RKO (cell line): ENCODE data around the gene PARP6.

ENCODE experiments used
- DNase-seq: peaks from one replicate; pipeline ENCODE4 v3.0.0-alpha.2; 2016; ENCODE audit warnings: low spot score

Gene PARP6

DNA sequence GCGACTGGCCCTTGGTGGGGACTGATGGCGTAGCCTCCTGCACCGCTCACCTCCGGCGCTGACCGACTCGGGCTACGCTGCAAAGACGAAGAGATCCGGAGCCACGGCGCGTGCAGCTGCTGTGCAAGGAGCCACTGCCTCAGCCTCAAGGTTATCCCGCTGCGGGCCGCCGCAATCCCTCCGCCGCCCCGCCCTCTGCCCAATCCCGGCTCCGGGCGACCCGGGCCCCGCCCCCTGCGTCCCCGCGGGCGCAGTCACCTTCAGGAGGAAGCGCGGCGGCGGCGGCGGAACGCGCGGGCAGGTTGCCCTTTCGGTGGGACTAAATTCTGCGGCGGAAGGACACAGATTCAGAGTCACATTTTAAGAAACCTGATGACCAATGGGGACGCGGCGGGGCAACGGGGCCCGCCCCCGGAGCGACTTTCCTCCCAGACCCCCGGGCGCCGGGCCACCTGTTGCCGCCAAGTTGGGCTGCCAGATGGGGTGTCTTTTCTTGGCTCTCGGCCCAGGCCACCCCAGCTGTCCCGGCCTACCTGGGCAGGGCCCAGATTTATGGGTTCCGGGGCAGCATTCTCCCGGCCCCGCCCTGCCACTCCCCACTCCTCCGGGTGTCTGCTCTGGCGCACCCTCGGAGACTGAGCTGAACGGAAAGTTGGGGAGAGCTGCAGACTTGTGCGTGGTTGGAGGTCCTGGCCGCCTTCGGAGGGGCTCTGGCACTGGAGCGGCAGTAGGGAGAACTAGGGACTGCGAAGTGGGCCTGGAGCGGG, 41.1 kb downstream of the PARP6 start, which contains the start of gene PKM:
TSS of gene PKM (minus strand) at position 125 of the 767 bp plus-strand sequence. CDS start 12,093 bp downstream, outside the sequence.
- peak; percentile 97 for DNase-seq

GRCh38 chr15:72230197-72231065, 41.9 kb downstream of the PARP6 start:
- DNase-seq: peak; percentile 86

- DNase-seq: no peak
Measured at GRCh38 chr15:72229947-72230196, 42.5 kb downstream of the PARP6 start.

GRCh38 chr15:72229076-72229946, 43.0 kb downstream of the PARP6 start:
- DNase-seq: no peak

GRCh38 chr15:72227720-72228119, 44.6 kb downstream of the PARP6 start:
- DNase-seq: peak; percentile 50

GRCh38 chr15:72227192-72227586, 45.2 kb downstream of the PARP6 start:
- DNase-seq: peak; percentile 97

- no peak for DNase-seq
Measured at GRCh38 chr15:72223278-72223677, 49.1 kb downstream of the PARP6 start.

DNA sequence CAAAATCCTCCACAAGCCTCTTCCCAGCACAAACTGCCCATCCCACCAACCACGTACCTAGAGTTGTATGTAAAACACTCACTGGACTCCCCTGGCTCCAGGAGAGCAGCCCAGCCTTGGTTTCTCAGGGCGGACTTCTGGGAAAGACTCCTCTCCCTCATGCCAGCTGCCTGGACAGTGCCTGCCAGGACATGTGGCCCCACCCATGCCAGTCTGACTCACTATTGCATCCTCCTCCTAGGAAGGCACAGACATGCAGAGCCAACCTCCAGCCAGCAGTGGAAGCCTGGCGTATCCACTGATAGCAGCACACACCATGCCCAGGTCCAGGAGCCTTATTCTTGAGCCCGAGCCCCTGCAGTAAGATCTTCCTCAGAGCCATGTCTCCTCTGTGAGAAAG, 50.0 kb downstream of the PARP6 start:
- DNase-seq: peak; percentile 60

DNA sequence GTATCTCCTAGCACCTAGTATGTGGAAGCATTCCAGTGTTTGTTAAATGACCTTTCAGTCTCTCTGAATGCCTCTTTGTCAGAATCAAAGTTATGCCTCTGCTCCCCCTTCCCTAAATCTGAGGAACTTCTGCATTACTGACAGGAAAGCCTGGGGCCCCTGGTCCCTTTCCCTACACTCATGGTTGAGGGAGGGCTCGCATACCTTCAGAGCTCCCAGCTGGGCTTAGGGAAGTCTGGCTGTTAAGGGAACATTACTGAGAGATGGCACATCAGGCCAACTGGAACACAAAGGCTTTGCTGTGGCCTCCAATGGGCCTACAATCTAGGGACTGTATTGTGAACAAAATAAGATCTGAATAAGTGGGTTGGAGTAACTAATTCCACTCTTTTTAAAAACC, 51.7 kb downstream of the PARP6 start:
- no peak for DNase-seq

GRCh38 chr15:72217216-72217615, 55.1 kb downstream of the PARP6 start:
- DNase-seq: no peak

GRCh38 chr15:72216079-72216478, 56.3 kb downstream of the PARP6 start:
- DNase-seq: no peak

DNA sequence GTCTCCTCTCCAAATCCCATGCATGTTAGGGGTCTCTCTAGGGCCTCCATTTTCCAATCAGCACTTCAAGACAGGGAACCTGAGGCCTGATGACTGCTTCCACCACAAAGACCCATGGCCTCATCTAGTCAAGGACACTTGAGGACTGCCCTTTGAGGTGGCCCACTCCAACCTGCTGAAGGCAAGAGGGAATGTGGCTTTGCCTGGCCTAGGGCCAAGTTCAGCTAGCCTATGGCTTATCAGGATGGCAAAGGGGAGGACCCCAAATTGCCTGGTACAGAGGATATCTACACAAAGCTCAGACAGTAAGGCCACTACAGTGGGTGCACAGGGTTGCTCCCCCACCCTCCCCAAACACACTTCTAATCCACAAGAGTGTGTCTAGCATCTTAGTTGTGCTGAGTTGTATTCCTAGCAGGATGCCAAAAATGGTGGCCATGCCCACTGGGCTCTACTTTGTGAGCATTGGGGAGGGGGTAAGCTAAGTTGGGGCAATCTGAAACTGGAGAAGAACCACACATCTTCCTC, 64.7 kb downstream of the PARP6 start:
- no peak for DNase-seq

DNA sequence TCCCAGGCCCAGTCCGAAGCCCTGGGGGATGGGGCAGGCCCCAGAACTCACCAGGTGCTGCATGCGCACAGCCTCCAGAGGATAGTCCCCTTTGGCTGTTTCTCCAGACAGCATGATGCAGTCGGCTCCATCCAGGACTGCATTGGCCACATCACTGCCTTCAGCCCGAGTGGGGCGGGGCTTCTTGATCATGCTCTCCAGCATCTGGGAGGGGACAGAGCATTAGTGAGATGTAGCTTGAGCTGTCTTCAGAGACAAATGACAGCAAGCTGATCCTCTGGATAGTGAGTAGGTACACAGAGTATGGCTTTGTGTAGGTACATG, 65.7 kb downstream of the PARP6 start:
- no peak for DNase-seq

DNA sequence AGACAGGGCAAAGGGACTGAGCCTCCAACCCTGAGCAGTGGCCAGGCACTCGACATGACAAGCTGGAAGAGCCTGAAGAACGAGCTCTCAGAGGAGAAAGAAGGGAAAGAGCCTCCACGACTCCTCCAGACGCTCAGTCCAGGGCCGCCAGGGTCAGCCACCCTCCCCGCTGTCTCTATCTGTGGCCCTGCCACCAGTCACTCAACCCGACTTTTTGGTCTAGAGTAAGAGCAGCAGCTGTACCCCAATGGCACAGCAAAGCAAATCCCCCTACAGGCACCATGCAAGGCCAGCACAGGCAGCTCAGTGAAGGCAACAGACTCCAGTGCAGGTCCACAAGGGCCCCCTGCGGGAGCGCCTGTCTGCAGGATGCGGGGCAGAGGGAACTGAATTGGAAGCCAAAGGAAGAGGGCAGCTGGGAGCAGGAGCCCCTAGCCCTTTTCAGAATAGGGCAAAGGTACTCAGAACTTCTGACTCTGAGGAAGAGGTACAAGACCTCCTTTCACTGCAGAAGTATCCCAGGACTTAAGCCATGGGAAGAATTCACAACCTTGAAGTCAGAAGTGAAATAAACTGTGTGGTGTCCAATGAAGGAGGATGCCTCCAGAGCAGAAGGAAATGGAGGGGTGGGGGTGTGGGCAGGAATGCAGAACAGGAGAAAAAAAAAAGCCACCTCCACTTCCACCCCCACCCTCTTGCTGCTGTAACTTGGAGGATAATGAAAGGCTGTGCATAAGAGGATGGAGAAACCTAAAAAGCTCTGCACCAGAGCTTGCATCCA, 66.3 kb downstream of the PARP6 start:
- DNase-seq: no peak

DNA sequence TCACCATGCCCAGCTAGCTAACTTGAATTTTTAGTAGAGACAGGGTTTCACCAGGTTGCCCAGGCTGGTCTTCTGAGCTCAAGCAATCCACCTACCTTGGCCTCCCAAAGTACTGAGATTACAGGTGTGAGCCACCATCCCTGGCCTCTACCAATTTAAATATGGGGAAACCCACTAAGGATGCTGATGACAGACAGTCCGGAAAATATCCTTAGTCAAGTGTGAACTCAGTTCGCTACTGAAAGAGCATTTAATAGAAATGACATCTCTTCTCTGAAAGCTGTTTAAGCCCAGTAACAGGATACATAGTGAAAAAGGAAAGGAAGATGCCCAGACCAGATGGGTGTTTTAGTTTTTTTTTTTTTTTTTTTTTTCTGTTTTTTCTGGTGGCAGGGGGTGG, 67.1 kb downstream of the PARP6 start:
- no peak for DNase-seq

GRCh38 chr15:72203507-72203837, 68.9 kb downstream of the PARP6 start:
- no peak for DNase-seq

DNA sequence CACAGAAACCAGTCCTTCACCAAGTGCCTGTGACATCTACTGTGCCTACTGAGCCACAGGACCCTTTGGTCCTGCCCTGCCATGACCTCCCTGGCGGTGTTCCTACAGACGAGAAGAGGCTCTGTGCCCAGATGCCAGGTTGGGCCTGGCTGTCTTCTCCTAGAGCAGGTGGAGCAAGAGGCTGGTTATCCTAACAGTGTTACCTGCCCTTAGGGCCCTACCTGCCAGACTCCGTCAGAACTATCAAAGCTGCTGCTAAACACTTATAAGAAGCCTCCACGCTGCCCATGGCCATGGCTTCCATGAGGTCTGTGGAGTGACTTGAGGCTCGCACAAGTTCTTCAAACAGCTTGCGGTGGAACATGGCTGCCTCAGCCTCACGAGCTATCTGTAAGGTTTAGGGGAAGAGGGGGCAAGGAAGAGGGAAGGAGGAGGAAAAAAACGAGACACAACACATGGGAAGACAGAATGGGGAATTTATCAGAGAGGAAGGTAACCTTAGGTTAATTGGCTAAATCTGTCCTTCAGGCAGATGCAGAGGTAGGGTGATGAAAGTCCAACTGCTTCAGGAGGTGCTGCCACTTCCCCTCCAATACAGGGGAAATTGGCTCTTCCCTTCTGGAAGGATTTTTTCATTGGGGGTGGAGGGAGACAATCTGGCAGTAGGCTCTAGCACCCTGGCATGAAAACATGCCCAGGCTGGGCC, 69.4 kb downstream of the PARP6 start:
- no peak for DNase-seq

DNA sequence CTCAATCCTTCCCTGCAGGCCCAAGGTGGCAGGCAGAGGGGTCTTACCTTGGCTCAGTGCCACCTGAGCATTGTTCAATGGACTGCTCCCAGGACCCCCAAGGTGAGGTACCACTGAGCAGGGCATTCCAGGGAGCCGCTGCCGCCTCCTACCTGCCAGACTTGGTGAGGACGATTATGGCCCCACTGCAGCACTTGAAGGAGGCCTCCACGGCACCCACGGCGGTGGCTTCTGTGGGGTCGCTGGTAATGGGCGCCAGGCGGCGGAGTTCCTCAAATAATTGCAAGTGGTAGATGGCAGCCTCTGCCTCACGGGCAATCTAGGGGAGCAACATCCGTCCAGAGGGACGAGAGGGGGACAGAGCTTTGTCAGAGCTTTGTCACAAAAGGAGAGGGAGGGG, 70.1 kb downstream of the PARP6 start:
- no peak for DNase-seq

GRCh38 chr15:72201391-72201921, 70.9 kb downstream of the PARP6 start:
- DNase-seq: no peak

DNA sequence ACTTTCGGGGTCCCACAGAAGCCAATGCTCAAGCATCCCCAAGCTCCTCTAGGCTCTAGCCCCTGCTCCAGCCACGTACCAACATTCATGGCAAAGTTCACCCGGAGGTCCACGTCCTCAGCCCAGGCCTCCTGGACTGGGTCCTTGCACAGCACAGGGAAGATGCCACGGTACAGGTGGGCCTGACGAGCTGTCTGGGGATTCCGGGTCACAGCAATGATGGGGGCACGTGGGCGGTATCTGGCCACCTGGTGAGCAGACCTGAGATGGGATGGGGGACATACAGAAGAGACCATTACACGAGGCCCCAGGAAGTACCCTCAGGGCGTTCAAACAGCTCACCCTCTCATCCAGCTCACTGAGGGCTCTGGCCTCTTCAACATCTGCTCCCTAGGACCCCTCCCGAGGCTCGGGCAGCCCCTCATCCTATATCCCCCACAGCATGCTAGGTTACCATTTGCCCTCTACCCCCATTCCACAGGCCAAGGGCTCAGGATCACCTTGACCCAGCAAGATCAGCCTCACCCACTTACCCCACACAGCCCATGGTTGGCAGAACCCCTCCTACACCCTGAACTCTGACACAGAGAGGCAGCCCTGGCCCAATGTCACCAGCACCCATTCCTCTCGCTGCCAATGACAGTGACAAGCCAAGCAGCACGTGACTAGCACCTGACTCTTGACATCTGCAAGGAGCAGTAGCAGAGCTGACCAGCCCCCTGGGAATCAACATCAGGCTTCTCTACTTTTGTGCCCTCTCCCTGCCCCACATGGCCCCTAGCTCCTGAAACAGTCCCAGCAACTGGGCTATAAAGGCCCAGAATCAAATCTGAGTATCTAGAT, 71.7 kb downstream of the PARP6 start:
- DNase-seq: no peak
